ENCODE measurements around the gene SPART.

The SPART gene

GRCh38 chr13:36293497-36293896, 52.7 kb downstream of the SPART start:
- H3K4me2 ChIP-seq (ENCODE audit: low read depth, low read length, poor library complexity, severe bottlenecking) = no peak overlapping the region
- H3K27me3 ChIP-seq (ENCODE audit: insufficient read depth, low read length, poor library complexity, severe bottlenecking) = no peaks in the 10 kb centered on the region
- no peak overlapping the region for H2AFZ ChIP-seq (ENCODE audit: low read length)
- H3K9me2 ChIP-seq (replicated peaks; ENCODE audit: low read depth, low read length) = no peaks in the 10 kb centered on the region
- H3K4me3 ChIP-seq (ENCODE audit: low read length, poor library complexity, severe bottlenecking) = no peak overlapping the region
- no peaks in the 10 kb centered on the region for H3K4me1 ChIP-seq (ENCODE audit: insufficient read depth, low read length, poor library complexity, severe bottlenecking)
- H3F3A ChIP-seq (ENCODE audit: low read depth) = no peaks in the 10 kb centered on the region
- no peak for TF ChIP-seq CTCF (conservative IDR thresholded peaks at IDR 0.05; ENCODE audit: low read length)
- no peak for TF ChIP-seq EZH2phosphoT487 (IDR thresholded peaks at IDR 0.05; ENCODE audit: borderline replicate concordance)
- no peak overlapping the region for H3K9ac ChIP-seq (ENCODE audit: low read depth, low read length, poor library complexity, severe bottlenecking)
- H3K36me3 ChIP-seq (ENCODE audit: insufficient read depth, low read length) = no peaks in the 10 kb centered on the region
- no peaks in the 10 kb centered on the region for H4K20me1 ChIP-seq (ENCODE audit: insufficient read depth, low read length, poor library complexity, severe bottlenecking)
- H3K79me2 ChIP-seq (ENCODE audit: insufficient read depth, low read length) = 0 out of 2 replicates have a peak, but pooled peaks cover 8% of the 10 kb centered on the region
- H3K9me3 ChIP-seq (ENCODE audit: insufficient read depth, low read depth, low read length) = peaks cover 5% of the 10 kb centered on the region

GRCh38 chr13:36288794-36289391, 57.3 kb downstream of the SPART start:
- Histone ChIP-seq H3K36me3 (ENCODE audit: insufficient read depth, low read length) (no peaks in the 10 kb centered on the region), H3K27me3 (ENCODE audit: insufficient read depth, low read length, poor library complexity, severe bottlenecking) (no peaks in the 10 kb centered on the region), H3K4me1 (ENCODE audit: insufficient read depth, low read length, poor library complexity, severe bottlenecking) (no peaks in the 10 kb centered on the region), H3K9ac (ENCODE audit: low read depth, low read length, poor library complexity, severe bottlenecking) (no peak overlapping the region), H3K4me2 (ENCODE audit: low read depth, low read length, poor library complexity, severe bottlenecking) (no peak overlapping the region), H3K9me2 (replicated peaks; ENCODE audit: low read depth, low read length) (no peaks in the 10 kb centered on the region), H3K79me2 (ENCODE audit: insufficient read depth, low read length) (no peaks in the 10 kb centered on the region), H3K9me3 (ENCODE audit: insufficient read depth, low read depth, low read length) (peaks cover 5% of the 10 kb centered on the region), H4K20me1 (ENCODE audit: insufficient read depth, low read length, poor library complexity, severe bottlenecking) (no peaks in the 10 kb centered on the region), H3F3A (ENCODE audit: low read depth) (no peaks in the 10 kb centered on the region), H2AFZ (ENCODE audit: low read length) (no peak overlapping the region), H3K4me3 (ENCODE audit: low read length, poor library complexity, severe bottlenecking) (no peak overlapping the region)
- TF ChIP-seq CTCF (conservative IDR thresholded peaks at IDR 0.05; ENCODE audit: low read length) = no peak
- no peak for TF ChIP-seq EZH2phosphoT487 (IDR thresholded peaks at IDR 0.05; ENCODE audit: borderline replicate concordance)

GRCh38 chr13:36286006-36286405, 60.2 kb downstream of the SPART start:
- TF ChIP-seq CTCF (conservative IDR thresholded peaks at IDR 0.05; ENCODE audit: low read length) = no peak
- TF ChIP-seq EZH2phosphoT487 (IDR thresholded peaks at IDR 0.05; ENCODE audit: borderline replicate concordance) = no peak
- H3K27me3 ChIP-seq (ENCODE audit: insufficient read depth, low read length, poor library complexity, severe bottlenecking) = no peaks in the 10 kb centered on the region
- H2AFZ ChIP-seq (ENCODE audit: low read length) = no peak overlapping the region
- no peak overlapping the region for H3K4me2 ChIP-seq (ENCODE audit: low read depth, low read length, poor library complexity, severe bottlenecking)
- no peaks in the 10 kb centered on the region for H3K36me3 ChIP-seq (ENCODE audit: insufficient read depth, low read length)
- H3F3A ChIP-seq (ENCODE audit: low read depth) = no peaks in the 10 kb centered on the region
- no peaks in the 10 kb centered on the region for H3K79me2 ChIP-seq (ENCODE audit: insufficient read depth, low read length)
- H3K9ac ChIP-seq (ENCODE audit: low read depth, low read length, poor library complexity, severe bottlenecking) = no peak overlapping the region
- peaks cover 5% of the 10 kb centered on the region; the same call in 1 of the 2 replicates for H3K9me3 ChIP-seq (ENCODE audit: insufficient read depth, low read depth, low read length)
- no peak overlapping the region for H3K4me3 ChIP-seq (ENCODE audit: low read length, poor library complexity, severe bottlenecking)
- no peaks in the 10 kb centered on the region for H3K9me2 ChIP-seq (replicated peaks; ENCODE audit: low read depth, low read length)
- no peaks in the 10 kb centered on the region for H3K4me1 ChIP-seq (ENCODE audit: insufficient read depth, low read length, poor library complexity, severe bottlenecking)
- no peaks in the 10 kb centered on the region for H4K20me1 ChIP-seq (ENCODE audit: insufficient read depth, low read length, poor library complexity, severe bottlenecking)
